RWPE2 (cell line): ENCODE data around the gene SLC6A6.

Experiments
- ATAC-seq: fragments of 200-7000 bp; cut with Tn5 transposase; 3 replicates; pipeline ENCODE4 v1.9.1; 2021; ENCODE audit warnings: low read depth
- DNase-seq: peaks from one replicate; pipeline ENCODE4 v3.0.0-alpha.2; 2020; ENCODE audit warnings: low spot score
- H3K27ac ChIP-seq: fragments of 450-650 bp; 2 replicates; pipeline ENCODE4 v1.5.1; 2017; ENCODE audit warnings: mild to moderate bottlenecking; ENCODE audit not compliant: poor library complexity, severe bottlenecking
- H3K27me3 ChIP-seq: fragments of 250-450 bp; sonication (Bioruptor Pico); 2 replicates; pipeline ENCODE4 v1.5.1; 2021; ENCODE audit warnings: mild to moderate bottlenecking, moderate library complexity; ENCODE audit not compliant: insufficient read depth, poor library complexity, severe bottlenecking
- H3K36me3 ChIP-seq: fragments of 250-450 bp; sonication (Bioruptor Pico); 2 replicates; pipeline ENCODE4 v1.5.1; 2020; ENCODE audit warnings: low read depth, mild to moderate bottlenecking, moderate library complexity
- H3K4me1 ChIP-seq: fragments of 250-450 bp; sonication (Bioruptor Pico); 2 replicates; pipeline ENCODE4 v1.5.1; 2021; ENCODE audit warnings: mild to moderate bottlenecking, moderate library complexity; ENCODE audit not compliant: insufficient read depth, poor library complexity, severe bottlenecking
- H3K4me3 ChIP-seq: fragments of 250-450 bp; sonication (Bioruptor Pico); 2 replicates; pipeline ENCODE4 v1.5.1; 2021; ENCODE audit warnings: mild to moderate bottlenecking, moderate library complexity; ENCODE audit not compliant: severe bottlenecking
- H3K9me3 ChIP-seq: fragments of 250-450 bp; sonication (Bioruptor Pico); 2 replicates; pipeline ENCODE4 v1.5.1; 2021; ENCODE audit warnings: mild to moderate bottlenecking, moderate library complexity; ENCODE audit not compliant: severe bottlenecking
- TF ChIP-seq, protein P1 (sequence below): fragments of 450-650 bp; IDR thresholded peaks from one replicate; pipeline ENCODE4 v1.5.1; 2017; ENCODE audit warnings: mild to moderate bottlenecking, moderate library complexity; ENCODE audit not compliant: poor library complexity, severe bottlenecking

Gene SLC6A6

DNA sequence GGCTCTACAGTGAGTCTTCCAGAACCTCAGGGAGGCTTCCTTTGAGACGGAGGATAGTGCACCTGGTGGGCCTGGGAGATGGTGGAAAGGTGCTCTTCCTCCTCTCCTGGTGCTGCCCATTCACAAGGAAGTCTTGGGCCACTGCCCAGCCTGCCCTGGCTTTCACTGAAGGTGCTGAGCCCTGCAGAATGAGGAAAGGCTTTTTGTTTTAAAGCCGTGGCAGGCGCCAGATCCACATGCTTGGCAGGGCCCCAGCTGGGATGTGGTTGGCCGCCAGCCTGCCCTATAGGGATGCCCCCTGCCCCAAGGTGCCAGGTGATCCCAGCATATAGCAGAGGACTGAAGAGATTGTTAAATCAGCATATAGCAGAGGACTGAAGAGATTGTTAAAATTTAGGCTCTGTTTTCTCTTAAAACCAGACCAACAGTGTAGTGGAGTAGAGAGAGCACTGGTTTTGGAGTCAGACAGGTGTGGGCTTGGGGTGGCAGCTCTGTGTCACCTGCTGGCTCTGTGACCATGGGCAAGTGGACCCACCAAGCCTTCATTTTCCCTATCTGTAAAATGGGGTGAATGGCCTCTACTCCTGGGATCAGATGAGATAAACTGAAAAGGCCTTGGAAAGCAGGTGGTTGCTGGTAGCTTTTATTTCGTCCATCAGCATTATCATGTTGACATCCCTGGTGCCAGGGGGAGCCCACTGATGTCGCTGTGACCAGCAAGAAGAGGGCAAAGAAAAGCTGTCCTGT is 53.3 kb downstream of the SLC6A6 start:
- TF ChIP-seq, protein P1, sequence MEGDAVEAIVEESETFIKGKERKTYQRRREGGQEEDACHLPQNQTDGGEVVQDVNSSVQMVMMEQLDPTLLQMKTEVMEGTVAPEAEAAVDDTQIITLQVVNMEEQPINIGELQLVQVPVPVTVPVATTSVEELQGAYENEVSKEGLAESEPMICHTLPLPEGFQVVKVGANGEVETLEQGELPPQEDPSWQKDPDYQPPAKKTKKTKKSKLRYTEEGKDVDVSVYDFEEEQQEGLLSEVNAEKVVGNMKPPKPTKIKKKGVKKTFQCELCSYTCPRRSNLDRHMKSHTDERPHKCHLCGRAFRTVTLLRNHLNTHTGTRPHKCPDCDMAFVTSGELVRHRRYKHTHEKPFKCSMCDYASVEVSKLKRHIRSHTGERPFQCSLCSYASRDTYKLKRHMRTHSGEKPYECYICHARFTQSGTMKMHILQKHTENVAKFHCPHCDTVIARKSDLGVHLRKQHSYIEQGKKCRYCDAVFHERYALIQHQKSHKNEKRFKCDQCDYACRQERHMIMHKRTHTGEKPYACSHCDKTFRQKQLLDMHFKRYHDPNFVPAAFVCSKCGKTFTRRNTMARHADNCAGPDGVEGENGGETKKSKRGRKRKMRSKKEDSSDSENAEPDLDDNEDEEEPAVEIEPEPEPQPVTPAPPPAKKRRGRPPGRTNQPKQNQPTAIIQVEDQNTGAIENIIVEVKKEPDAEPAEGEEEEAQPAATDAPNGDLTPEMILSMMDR: no peak
- Histone ChIP-seq H3K4me1 (peaks cover 15% of the 10 kb centered on the region), H3K4me3 (no peak overlapping the region), H3K27ac (no peak overlapping the region), H3K9me3 (no peaks in the 10 kb centered on the region), H3K27me3 (no peaks in the 10 kb centered on the region), H3K36me3 (no peaks in the 10 kb centered on the region)
- DNase-seq (no peak), ATAC-seq (no peak)

DNA sequence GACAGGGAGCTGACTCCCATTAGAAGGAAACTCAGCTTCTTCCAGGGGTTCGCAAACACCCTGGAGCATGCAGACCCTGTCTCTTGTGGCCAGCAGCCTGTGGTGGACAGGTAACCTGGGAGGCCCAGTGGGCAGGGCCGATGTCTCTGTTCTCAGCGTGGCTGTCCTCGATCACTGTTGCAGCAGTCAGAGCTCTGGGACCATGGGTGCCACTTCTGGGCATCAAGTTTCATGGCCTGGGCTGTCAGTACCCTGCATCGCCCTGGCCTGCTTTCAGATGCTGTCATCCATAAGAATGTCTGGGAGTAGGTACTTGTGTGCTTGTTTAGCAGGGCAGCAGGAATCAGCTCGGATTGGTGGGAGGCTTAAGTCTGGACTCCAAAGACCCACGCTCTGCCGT is 54.4 kb downstream of the SLC6A6 start:
- Histone ChIP-seq H3K4me3 (no peak overlapping the region), H3K27me3 (no peaks in the 10 kb centered on the region), H3K9me3 (no peaks in the 10 kb centered on the region), H3K27ac (no peak overlapping the region), H3K36me3 (no peaks in the 10 kb centered on the region), H3K4me1 (peaks cover 15% of the 10 kb centered on the region)
- ATAC-seq (no peak), DNase-seq (no peak)
- TF ChIP-seq, protein P1: no peak

DNA sequence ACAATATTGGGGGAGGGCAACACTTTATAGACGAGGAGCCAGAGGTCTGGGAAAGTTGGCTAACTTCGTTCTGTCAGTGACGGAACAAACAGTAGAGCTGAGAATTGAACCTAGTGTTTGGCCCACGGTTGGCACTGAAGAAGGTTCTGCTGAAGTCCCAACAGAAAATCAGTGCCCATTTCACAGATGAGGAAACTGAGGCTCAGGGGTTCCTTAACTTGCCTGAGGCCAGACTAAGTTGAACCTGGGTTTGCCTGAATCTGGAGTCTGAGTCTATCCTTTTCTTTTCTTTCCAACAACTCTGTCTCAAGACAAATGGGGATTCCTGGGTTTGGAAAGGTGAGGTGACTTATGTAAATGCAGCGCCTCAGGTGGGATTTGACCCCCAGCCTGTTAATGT is 55.1 kb downstream of the SLC6A6 start:
- H3K36me3 ChIP-seq: no peaks in the 10 kb centered on the region
- H3K9me3 ChIP-seq: no peaks in the 10 kb centered on the region
- H3K27me3 ChIP-seq: no peaks in the 10 kb centered on the region
- no peak overlapping the region for H3K27ac ChIP-seq
- TF ChIP-seq, protein P1: no peak
- H3K4me1 ChIP-seq: peaks cover 10% of the 10 kb centered on the region
- H3K4me3 ChIP-seq: no peak overlapping the region
- DNase-seq (no peak), ATAC-seq (no peak)

DNA sequence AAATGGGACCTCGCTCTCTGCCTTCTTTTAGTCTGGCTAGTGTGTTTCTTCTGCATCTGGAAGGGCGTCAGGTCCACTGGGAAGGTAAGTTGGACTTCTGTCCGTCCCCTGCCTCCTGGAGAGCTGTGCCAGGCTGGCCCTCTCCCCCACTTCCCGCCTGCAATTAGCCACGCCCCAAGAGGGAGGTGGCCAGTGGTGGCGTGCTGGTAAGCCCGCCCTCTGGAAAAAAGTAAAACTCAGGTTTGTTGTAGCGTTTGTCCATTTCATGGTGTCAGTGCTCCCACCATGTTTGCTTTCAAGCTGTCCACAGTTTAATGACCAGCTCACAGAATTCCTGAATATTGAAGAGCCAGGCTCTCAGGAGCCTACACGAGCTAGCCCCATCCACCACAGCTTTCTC is 55.6 kb downstream of the SLC6A6 start:
- Histone ChIP-seq H3K27ac (no peak overlapping the region), H3K9me3 (no peaks in the 10 kb centered on the region), H3K4me1 (peaks cover 5% of the 10 kb centered on the region), H3K4me3 (no peak overlapping the region), H3K27me3 (no peaks in the 10 kb centered on the region), H3K36me3 (no peaks in the 10 kb centered on the region)
- no peak for ATAC-seq
- TF ChIP-seq, protein P1: no peak
- DNase-seq: no peak
